Amniotic stem cell (primary cell): Measurements from ENCODE around the gene STAP1.
"Not testable (repeated sequence)": the region's sequence is repeated elsewhere in the genome, so short reads cannot be mapped to it uniquely, and the experiment has no call there.

Source experiments
- DNase-seq: peaks from one replicate; lab custom pipeline; 2025; lab: John Stamatoyannopoulos, UW

STAP1 gene

DNA sequence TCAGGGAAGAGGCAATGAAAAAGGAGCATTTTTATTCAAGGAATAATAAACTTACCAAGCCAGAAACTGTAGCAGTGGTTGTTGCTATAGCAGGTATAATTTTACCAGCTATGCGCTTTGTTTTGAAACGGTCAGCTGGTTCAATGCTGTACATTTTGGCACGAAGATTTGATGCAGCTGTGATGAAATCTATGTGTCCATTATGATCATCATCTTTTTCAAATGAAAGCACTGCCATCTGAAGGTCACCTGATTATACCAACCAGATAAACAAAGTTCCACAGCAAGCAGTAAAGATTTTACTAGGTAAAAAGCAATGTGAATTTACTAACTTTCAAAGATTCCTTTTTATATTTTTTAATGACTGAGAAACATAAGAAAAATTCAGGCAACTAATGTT lies 66.4 kb downstream of the STAP1 start:
- no peak for DNase-seq

- no peak for DNase-seq
These were observed 74.0 kb downstream of the STAP1 start for GRCh38 chr4:67632492-67632891.

GRCh38 chr4:67634741-67635140 lies 76.2 kb downstream of the STAP1 start:
- DNase-seq: no peak

DNA sequence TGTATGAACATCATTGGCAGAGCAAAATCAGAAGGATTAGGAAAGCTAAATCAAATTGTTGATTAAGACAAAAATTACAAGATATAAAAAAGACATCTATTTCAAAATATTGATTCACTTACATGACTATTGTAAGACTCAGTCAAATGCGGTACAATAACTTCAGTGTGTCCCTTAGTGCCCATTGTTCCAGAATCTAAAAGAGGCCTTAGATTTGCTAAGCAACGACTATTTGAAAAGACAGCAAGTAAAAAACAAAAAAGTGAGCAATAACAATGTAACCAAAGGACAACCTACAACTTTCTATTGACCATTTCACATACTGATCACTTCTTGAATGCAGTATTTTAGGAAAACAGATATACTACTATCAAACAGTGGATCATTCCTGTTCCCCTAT lies 76.8 kb downstream of the STAP1 start:
- no peak for DNase-seq

DNA sequence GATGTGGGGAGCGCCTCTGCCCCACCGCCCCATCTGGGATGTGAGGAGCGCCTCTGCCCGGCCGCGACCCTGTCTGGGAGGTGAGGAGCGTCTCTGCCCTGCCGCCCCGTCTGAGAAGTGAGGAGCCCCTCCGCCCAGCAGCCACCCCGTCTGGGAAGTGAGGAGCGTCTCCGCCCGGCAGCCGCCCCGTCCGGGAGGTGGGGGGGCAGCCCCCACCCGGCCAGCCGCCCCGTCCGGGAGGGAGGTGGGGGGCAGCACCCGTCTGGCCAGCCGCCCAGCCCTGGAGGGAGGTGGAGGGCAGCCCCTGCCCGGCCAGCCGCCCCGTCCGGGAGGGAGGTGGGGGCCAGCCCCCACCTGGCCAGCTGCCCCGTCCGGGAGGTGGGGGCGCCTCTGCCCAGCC lies 78.5 kb downstream of the STAP1 start:
- DNase-seq: not testable (repeated sequence)

DNA sequence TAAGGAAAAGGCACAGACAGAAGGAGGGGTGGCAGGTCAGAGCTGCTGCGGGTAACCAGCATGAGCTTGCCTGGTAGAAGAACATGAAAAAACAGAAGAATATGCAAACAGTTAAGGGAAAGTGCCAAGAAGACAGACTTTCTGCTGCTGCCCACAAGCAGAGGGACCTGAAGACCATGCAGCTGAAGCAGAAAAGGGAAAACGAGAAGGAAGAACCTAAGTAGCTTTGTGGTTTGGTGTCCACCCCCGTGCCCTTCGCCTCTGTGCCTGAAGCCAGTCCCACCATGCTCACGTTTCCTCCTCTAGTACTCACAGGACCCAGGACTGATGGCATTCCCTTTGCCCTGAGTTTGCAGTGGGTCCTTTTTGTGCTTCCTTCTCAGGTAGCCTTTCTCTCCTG lies 79.6 kb downstream of the STAP1 start:
- no peak for DNase-seq

- DNase-seq: no peak
These were observed 93.0 kb downstream of the STAP1 start for GRCh38 chr4:67651536-67651935.
